ENCODE results near the gene TMC2.

GRCh38 chr20:2688041-2688591 is 151.7 kb downstream of the TMC2 start:
- TF ChIP-seq POLR2A (IDR thresholded peaks at IDR 0.05), result no peak
- peak; percentile 54 to 85 (median 65) for TF ChIP-seq CTCF (IDR thresholded peaks at IDR 0.05 in 8 of 11, conservative IDR thresholded peaks at IDR 0.05 in 3 of 11)
- peak; percentile 18 to 33 (median 29) for TF ChIP-seq POLR2AphosphoS5 (IDR thresholded peaks at IDR 0.05)

Data from spleen (tissue), 7 donors.